Measurements from ENCODE around the gene TNFRSF19.

GRCh38 chr13:23547000-23547590, 23.1 kb upstream of the TNFRSF19 start:
- TF ChIP-seq ZGPAT (CRISPR knock-in tag; IDR thresholded peaks at IDR 0.05): no peak
- no peak for TF ChIP-seq SIX4 (CRISPR knock-in tag; IDR thresholded peaks at IDR 0.05)
- no peak for TF ChIP-seq ZSCAN22 (CRISPR knock-in tag; IDR thresholded peaks at IDR 0.05)
- TF ChIP-seq MAFK (conservative IDR thresholded peaks at IDR 0.05 in 1 of 2, IDR thresholded peaks at IDR 0.05 in 1 of 2; ENCODE audit: low read length in 2 of 2): no peak
- TF ChIP-seq, protein P1, sequence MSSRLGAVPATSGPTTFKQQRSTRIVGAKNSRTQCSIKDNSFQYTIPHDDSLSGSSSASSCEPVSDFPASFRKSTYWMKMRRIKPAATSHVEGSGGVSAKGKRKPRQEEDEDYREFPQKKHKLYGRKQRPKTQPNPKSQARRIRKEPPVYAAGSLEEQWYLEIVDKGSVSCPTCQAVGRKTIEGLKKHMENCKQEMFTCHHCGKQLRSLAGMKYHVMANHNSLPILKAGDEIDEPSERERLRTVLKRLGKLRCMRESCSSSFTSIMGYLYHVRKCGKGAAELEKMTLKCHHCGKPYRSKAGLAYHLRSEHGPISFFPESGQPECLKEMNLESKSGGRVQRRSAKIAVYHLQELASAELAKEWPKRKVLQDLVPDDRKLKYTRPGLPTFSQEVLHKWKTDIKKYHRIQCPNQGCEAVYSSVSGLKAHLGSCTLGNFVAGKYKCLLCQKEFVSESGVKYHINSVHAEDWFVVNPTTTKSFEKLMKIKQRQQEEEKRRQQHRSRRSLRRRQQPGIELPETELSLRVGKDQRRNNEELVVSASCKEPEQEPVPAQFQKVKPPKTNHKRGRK (CRISPR knock-in tag; IDR thresholded peaks at IDR 0.05): no peak
- TF ChIP-seq ZNF282 (IDR thresholded peaks at IDR 0.05; ENCODE audit: partially characterized antibody): no peak
- no peak for TF ChIP-seq ZNF501 (CRISPR knock-in tag; IDR thresholded peaks at IDR 0.05)
- TF ChIP-seq, protein P2, sequence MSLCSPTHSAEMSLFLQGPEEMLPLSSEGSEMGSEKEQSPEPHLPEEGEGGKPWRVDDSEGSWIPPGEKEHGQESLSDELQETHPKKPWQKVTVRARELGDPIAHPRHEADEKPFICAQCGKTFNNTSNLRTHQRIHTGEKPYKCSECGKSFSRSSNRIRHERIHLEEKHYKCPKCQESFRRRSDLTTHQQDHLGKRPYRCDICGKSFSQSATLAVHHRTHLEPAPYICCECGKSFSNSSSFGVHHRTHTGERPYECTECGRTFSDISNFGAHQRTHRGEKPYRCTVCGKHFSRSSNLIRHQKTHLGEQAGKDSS (CRISPR knock-in tag; IDR thresholded peaks at IDR 0.05; ENCODE audit: borderline replicate concordance, low read depth): no peak
- TF ChIP-seq, protein P3, sequence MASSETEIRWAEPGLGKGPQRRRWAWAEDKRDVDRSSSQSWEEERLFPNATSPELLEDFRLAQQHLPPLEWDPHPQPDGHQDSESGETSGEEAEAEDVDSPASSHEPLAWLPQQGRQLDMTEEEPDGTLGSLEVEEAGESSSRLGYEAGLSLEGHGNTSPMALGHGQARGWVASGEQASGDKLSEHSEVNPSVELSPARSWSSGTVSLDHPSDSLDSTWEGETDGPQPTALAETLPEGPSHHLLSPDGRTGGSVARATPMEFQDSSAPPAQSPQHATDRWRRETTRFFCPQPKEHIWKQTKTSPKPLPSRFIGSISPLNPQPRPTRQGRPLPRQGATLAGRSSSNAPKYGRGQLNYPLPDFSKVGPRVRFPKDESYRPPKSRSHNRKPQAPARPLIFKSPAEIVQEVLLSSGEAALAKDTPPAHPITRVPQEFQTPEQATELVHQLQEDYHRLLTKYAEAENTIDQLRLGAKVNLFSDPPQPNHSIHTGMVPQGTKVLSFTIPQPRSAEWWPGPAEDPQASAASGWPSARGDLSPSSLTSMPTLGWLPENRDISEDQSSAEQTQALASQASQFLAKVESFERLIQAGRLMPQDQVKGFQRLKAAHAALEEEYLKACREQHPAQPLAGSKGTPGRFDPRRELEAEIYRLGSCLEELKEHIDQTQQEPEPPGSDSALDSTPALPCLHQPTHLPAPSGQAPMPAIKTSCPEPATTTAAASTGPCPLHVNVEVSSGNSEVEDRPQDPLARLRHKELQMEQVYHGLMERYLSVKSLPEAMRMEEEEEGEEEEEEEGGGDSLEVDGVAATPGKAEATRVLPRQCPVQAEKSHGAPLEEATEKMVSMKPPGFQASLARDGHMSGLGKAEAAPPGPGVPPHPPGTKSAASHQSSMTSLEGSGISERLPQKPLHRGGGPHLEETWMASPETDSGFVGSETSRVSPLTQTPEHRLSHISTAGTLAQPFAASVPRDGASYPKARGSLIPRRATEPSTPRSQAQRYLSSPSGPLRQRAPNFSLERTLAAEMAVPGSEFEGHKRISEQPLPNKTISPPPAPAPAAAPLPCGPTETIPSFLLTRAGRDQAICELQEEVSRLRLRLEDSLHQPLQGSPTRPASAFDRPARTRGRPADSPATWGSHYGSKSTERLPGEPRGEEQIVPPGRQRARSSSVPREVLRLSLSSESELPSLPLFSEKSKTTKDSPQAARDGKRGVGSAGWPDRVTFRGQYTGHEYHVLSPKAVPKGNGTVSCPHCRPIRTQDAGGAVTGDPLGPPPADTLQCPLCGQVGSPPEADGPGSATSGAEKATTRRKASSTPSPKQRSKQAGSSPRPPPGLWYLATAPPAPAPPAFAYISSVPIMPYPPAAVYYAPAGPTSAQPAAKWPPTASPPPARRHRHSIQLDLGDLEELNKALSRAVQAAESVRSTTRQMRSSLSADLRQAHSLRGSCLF (CRISPR knock-in tag; IDR thresholded peaks at IDR 0.05; ENCODE audit: borderline replicate concordance): no peak
- no peak for TF ChIP-seq ZNF607 (CRISPR knock-in tag; IDR thresholded peaks at IDR 0.05; ENCODE audit: borderline replicate concordance)
- TF ChIP-seq ZNF747 (CRISPR knock-in tag; IDR thresholded peaks at IDR 0.05; ENCODE audit: borderline replicate concordance): no peak
- no peak for TF ChIP-seq ZNF609 (CRISPR knock-in tag; IDR thresholded peaks at IDR 0.05; ENCODE audit: borderline replicate concordance)
- TF ChIP-seq SMAD1 (CRISPR knock-in tag; IDR thresholded peaks at IDR 0.05; ENCODE audit: borderline replicate concordance, low read depth): no peak
- no peak for TF ChIP-seq EZH2 (conservative IDR thresholded peaks at IDR 0.05; ENCODE audit: low read depth, low read length)
